Measurements from ENCODE around the gene MACROD2. TPM values are rescaled to one million over a fixed set of nuclear protein-coding genes. Genes with fewer than 3 reads are reported as not detected.

Gene MACROD2
- total RNA-seq, 1 donor from 2014 or later: 1.6 TPM

DNA sequence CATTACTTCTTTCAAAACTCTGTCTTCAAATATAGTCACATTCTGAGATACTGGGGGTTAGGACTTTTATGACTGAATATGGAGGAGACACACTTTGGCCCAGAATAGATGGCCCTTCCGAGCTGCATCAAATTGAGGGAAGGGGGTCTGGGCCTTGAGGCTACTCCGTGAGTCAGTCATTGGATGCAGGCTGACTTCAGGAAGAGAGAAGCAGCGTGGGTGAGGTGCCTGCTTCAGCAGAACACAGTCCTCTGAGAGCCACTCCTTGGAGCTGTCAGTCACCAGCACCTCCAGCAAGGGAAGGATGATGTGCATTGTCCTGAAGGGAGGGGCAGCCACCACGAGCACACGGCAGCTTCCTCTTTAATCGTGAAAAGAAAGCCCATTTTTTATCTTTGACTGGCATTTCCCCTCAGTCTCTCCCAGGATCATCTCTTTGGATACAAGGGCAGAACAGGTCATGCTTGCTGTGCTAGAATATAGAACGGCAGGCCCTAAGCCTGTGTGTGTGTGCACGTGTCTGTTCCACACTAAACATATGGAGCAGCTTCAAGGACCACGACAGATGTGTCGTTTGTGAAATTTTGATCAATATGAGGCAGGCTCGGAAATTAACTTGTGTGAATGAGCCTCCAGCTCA is 1856.4 kb downstream of the MACROD2 start:
- FAIRE-seq (no peak), DNase-seq (ENCODE audit: low read depth) (no peak)
- Histone ChIP-seq H3K36me3 (ENCODE audit: control insufficient read depth, insufficient read depth, low read length) (no peaks in the 10 kb centered on the region), H3K4me3 (ENCODE audit: low read depth, low read length) (no peak overlapping the region), H3K27me3 (ENCODE audit: control insufficient read depth, insufficient read depth, low read length) (no peaks in the 10 kb centered on the region)
- TF ChIP-seq, protein P1, sequence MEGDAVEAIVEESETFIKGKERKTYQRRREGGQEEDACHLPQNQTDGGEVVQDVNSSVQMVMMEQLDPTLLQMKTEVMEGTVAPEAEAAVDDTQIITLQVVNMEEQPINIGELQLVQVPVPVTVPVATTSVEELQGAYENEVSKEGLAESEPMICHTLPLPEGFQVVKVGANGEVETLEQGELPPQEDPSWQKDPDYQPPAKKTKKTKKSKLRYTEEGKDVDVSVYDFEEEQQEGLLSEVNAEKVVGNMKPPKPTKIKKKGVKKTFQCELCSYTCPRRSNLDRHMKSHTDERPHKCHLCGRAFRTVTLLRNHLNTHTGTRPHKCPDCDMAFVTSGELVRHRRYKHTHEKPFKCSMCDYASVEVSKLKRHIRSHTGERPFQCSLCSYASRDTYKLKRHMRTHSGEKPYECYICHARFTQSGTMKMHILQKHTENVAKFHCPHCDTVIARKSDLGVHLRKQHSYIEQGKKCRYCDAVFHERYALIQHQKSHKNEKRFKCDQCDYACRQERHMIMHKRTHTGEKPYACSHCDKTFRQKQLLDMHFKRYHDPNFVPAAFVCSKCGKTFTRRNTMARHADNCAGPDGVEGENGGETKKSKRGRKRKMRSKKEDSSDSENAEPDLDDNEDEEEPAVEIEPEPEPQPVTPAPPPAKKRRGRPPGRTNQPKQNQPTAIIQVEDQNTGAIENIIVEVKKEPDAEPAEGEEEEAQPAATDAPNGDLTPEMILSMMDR (IDR thresholded peaks at IDR 0.05; ENCODE audit: insufficient read depth, low read length, severe bottlenecking): no peak

DNA sequence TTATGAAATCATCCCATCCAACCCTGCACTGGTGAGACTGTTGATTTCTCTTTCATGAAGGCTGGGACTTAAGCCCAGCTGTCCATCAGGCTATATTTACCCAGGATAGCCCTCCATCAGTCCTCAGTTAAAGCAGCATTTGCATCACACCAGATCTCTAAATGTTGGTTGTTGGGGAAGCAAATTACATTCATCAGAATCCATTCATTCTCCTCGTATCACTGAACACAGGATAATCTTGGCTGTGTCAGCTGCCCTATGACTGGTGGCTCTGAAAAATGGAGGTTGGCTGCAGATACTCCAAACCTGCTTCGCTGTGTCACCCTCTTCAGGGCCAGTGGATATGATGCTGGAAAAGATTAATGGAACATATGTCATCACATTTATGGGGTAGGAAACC is 1859.6 kb downstream of the MACROD2 start:
- TF ChIP-seq, protein P1 (IDR thresholded peaks at IDR 0.05; ENCODE audit: insufficient read depth, low read length, severe bottlenecking): no peak
- FAIRE-seq (no peak), DNase-seq (ENCODE audit: low read depth) (no peak)
- Histone ChIP-seq H3K4me3 (ENCODE audit: low read depth, low read length) (no peak overlapping the region), H3K36me3 (ENCODE audit: control insufficient read depth, insufficient read depth, low read length) (no peaks in the 10 kb centered on the region), H3K27me3 (ENCODE audit: control insufficient read depth, insufficient read depth, low read length) (no peaks in the 10 kb centered on the region)

DNA sequence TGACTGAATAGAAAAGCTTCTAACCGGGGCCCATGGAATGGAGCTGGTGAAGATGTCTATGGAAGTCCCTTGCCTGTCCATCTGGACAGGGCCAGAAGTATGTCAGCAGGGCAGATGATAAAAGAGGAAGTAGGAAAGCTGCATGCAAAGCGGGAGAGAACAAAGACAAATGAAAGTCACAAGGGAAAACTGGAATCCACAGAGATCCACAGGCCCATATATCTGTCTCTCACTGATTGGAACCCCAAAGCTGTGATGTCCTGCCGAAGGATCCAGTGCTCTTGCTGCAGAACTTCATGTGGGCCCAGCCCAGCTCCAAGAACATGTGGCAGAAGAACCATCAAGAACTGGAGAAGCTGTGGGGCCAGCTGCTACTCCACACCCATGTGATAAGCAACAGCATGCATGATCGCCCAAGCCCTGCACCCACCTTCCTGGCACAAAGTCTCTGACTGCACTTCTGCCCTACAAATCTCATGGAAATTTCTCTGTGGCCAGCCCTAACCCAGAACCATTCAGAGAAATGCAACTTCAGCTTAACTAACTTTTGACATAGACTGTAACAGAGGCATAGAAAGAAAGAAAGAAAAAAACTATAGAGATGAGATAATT is 1862.0 kb downstream of the MACROD2 start:
- TF ChIP-seq, protein P1 (IDR thresholded peaks at IDR 0.05; ENCODE audit: insufficient read depth, low read length, severe bottlenecking): no peak
- FAIRE-seq (no peak), DNase-seq (ENCODE audit: low read depth) (no peak)
- H3K36me3 ChIP-seq (ENCODE audit: control insufficient read depth, insufficient read depth, low read length): no peaks in the 10 kb centered on the region
- H3K4me3 ChIP-seq (ENCODE audit: low read depth, low read length): no peak overlapping the region
- no peaks in the 10 kb centered on the region for H3K27me3 ChIP-seq (ENCODE audit: control insufficient read depth, insufficient read depth, low read length)

DNA sequence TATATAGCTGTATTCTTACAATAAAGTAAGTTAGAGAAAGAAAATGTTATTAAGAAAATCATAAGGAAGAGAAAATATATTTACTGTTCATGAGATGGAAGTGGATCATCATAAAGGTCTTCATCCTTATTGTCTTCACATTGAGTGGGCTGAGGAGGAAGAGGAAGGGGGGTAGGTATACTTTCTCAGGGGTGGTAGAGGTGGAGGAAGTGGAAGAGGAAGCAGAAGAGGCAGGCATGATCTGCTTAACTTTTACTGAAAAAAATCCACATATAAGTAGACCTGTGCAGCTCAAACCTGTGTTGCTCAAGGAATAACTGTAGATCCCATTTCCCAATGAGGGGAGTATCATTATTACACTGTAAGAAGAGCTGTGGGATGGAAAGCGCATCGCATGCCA is 1863.7 kb downstream of the MACROD2 start:
- Histone ChIP-seq H3K27me3 (ENCODE audit: control insufficient read depth, insufficient read depth, low read length) (no peaks in the 10 kb centered on the region), H3K36me3 (ENCODE audit: control insufficient read depth, insufficient read depth, low read length) (no peaks in the 10 kb centered on the region), H3K4me3 (ENCODE audit: low read depth, low read length) (no peak overlapping the region)
- DNase-seq (ENCODE audit: low read depth) (no peak), FAIRE-seq (no peak)
- TF ChIP-seq, protein P1 (IDR thresholded peaks at IDR 0.05; ENCODE audit: insufficient read depth, low read length, severe bottlenecking): no peak

DNA sequence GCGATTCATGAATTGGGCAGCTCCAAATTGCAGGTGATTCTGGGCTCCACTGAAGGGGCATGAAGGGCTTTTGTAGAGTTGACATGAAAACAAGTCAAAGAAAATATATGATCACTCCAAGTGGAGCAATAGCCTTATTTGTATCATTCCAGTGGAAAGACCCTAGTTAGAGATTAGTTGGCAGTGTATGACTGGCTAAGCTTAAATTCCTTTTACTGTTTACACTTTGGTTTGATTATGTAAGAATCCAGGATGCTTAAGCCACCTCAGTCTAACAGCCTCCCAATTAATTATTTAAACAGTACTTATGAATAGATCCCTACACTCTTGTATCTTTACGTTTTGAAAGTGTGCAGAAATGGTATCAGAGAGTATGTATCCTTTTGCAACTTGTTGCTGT is 1865.5 kb downstream of the MACROD2 start:
- H3K27me3 ChIP-seq (ENCODE audit: control insufficient read depth, insufficient read depth, low read length): no peaks in the 10 kb centered on the region
- TF ChIP-seq, protein P1 (IDR thresholded peaks at IDR 0.05; ENCODE audit: insufficient read depth, low read length, severe bottlenecking): no peak
- no peak overlapping the region for H3K4me3 ChIP-seq (ENCODE audit: low read depth, low read length)
- DNase-seq (ENCODE audit: low read depth) (peak; percentile 12), FAIRE-seq (no peak)
- no peaks in the 10 kb centered on the region for H3K36me3 ChIP-seq (ENCODE audit: control insufficient read depth, insufficient read depth, low read length)

DNA sequence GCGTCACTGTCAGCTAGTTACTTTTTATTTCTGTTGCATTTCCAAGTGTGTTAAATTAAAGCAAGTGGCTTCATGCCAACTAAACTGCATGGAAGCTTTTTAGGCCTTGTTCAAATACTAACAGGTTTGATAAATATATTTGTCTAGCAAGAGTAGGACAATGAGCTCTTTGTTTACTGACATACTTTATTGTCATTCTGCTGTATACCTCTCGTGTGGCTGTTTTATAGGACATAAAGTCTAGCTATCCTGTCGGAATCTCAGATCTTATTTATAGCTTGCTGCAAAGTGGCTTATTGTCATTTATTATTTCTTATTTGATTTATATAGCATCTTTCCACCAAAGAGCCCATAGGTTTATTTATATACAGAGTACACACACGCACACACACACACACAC is 1866.9 kb downstream of the MACROD2 start:
- TF ChIP-seq, protein P1 (IDR thresholded peaks at IDR 0.05; ENCODE audit: insufficient read depth, low read length, severe bottlenecking): no peak

More for the DNA sequence above, 1866.9 kb downstream of the MACROD2 start:
- FAIRE-seq (no peak), DNase-seq (ENCODE audit: low read depth) (no peak)
- Histone ChIP-seq H3K4me3 (ENCODE audit: low read depth, low read length) (no peak overlapping the region), H3K36me3 (ENCODE audit: control insufficient read depth, insufficient read depth, low read length) (no peaks in the 10 kb centered on the region), H3K27me3 (ENCODE audit: control insufficient read depth, insufficient read depth, low read length) (no peaks in the 10 kb centered on the region)

All from bronchial epithelial cell (primary cell).